GM13976 (cell line): ENCODE data around the gene MAGEF1.

ENCODE experiments used
- DNase-seq: peaks from one replicate; pipeline ENCODE4 v3.0.0; 2012; ENCODE audit warnings: low spot score
- in situ Hi-C: fragments of 300-500 bp; cut with MboI; formaldehyde crosslinking; loops from one replicate; pipeline ENCODE4 v1.12.0; 2022; ENCODE audit warnings: low sequenced_read_pairs, mixed read lengths, inconsistent platforms; ENCODE audit not compliant: unreplicated experiment
- TF ChIP-seq, protein P1 (sequence below): IDR thresholded peaks from 2 replicates; pipeline ENCODE4 v1.5.1; 2012; ENCODE audit warnings: borderline replicate concordance, mild to moderate bottlenecking; ENCODE audit not compliant: insufficient read depth; ENCODE audit errors: extremely low read depth, missing control alignments, control extremely low read depth

MAGEF1 gene

GRCh38 chr3:184685055-184685454 lies 26.8 kb downstream of the MAGEF1 start:
- no peak for DNase-seq
- TF ChIP-seq, protein P1, sequence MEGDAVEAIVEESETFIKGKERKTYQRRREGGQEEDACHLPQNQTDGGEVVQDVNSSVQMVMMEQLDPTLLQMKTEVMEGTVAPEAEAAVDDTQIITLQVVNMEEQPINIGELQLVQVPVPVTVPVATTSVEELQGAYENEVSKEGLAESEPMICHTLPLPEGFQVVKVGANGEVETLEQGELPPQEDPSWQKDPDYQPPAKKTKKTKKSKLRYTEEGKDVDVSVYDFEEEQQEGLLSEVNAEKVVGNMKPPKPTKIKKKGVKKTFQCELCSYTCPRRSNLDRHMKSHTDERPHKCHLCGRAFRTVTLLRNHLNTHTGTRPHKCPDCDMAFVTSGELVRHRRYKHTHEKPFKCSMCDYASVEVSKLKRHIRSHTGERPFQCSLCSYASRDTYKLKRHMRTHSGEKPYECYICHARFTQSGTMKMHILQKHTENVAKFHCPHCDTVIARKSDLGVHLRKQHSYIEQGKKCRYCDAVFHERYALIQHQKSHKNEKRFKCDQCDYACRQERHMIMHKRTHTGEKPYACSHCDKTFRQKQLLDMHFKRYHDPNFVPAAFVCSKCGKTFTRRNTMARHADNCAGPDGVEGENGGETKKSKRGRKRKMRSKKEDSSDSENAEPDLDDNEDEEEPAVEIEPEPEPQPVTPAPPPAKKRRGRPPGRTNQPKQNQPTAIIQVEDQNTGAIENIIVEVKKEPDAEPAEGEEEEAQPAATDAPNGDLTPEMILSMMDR, result no peak
- in situ Hi-C loops, result no loop called here

DNA sequence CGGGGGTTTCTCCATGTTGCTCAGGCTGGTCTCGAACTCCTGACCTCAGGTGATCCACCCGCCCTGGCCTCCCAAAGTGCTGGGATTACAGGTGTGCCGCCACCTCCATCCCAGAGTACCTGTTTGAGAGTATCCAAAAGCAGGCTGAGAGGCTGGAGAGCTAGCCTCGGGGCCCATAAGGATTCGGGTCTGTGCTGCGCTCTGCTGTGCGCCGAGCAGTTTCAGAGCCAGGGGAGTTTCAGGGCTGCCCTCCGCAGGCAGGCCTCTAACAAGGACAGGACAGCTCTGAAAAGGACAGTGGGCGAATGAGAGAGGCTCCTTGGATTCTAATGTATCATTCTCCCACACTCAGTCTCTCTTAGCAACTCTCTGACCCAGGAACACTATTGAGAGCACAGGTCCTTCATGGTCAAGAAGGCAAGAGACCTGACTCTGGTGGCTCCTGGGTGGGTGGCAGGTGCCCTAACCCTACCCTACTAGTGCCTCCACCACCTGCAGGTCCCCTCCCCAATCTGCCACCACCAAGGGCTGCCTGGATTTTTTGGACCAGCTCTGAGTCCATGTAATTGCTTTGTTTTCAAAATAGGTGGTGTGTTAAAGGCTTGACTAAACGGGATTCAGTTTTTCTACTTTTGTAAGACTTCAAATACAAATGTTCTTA lies 27.8 kb downstream of the MAGEF1 start:
- in situ Hi-C loops, result no loop called here
- TF ChIP-seq, protein P1, result no peak
- DNase-seq, result no peak

DNA sequence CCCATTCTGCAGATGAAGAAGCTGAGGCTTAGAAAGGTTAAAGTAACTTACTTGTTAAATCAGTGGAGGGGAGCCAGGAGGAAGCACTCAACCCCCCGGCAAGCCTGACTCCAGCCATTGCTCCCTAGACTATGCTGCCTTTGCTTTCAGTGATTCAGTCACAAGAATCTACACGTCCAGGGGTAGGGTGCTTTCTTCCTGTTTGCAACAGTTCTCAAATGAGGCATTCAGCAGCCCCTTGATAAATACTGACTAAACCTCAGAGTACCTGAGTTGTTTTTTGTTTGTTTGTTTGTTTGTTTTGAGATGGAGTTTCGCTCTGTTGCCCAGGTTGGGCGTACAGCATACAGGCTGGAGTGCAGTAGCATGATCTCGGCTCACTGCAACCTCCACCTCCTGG lies 28.6 kb downstream of the MAGEF1 start:
- DNase-seq, result no peak
- TF ChIP-seq, protein P1, result no peak
- in situ Hi-C loops, result no loop called here

DNA sequence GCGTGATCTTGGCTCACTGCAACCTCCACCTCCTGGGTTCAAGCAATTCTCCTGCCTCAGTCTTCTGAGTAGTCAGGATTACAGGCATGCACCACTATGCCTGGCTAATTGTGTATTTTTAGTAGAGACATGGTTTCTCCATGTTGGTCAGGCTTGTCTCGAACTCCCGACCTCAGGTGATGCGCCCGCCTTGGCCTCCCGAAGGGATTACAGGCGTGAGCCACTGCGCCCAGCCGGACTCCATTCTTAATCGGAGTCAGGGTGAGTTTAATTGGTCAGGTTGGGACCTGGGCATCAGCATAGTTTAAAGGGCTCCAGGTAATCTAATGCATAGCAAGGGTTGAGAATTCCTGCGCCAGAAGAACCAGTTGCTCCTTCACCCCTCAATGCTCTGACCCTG lies 29.2 kb downstream of the MAGEF1 start:
- DNase-seq, result no peak
- in situ Hi-C loops, result no loop called here
- TF ChIP-seq, protein P1, result no peak

DNA sequence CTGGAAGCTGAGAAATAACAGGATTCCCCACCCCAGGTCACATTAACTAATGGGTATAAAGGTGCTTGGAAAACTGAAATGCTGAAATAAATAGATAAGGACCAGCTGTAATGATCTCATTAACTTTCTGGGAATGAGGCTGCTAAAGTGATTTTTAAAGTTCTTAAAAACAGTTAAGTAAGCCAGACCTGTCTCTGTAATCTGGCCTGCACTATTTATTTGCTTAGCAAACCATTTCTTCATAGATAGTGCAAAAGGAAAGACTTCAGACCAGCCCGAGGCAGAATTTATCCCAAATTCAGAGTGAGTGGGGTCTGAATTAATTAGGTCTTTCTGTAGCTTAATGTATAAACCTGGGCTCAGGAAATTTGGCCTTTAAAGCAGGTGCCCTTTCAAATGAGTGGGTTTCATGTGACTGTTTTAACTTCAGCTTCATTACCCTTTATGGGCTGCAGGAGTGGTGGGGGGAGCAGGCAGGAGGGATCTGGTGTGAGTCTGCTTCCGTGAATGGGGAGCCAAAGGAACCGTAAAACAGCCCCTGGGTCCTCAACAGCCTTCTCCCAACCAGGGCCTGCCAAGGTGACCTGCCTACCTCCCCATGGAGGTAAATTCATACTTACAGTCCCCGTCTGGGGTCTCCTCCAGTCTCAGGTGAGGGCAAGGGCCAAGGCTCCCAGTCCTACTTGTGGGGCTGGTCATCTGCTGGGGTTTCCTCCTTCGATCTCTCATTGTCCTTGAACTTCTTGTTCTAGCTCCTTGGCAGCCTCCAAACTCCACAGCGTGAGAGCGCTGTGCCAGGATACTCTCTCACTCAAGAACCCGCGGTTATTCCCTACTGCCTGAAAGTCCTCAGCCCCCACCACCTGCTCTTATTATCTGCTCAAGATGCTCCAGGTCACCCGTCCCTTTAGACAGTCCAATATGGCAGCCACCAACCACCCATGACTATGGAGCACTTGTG lies 31.2 kb downstream of the MAGEF1 start:
- no peak for DNase-seq
- TF ChIP-seq, protein P1, result no peak
- in situ Hi-C loops, result no loop called here

- in situ Hi-C loops, result no loop called here
- TF ChIP-seq, protein P1, result no peak
- no peak for DNase-seq
Measured at GRCh38 chr3:184679056-184679816, 32.6 kb downstream of the MAGEF1 start.
